ENCODE results near the gene C5orf22. TPM values are rescaled to one million over a fixed set of nuclear protein-coding genes. Genes with fewer than 3 reads are reported as not detected.

C5orf22 gene
- total RNA-seq, 6 donors from 2014 or later, result 13.3 to 21.9 (median 17.9) TPM

DNA sequence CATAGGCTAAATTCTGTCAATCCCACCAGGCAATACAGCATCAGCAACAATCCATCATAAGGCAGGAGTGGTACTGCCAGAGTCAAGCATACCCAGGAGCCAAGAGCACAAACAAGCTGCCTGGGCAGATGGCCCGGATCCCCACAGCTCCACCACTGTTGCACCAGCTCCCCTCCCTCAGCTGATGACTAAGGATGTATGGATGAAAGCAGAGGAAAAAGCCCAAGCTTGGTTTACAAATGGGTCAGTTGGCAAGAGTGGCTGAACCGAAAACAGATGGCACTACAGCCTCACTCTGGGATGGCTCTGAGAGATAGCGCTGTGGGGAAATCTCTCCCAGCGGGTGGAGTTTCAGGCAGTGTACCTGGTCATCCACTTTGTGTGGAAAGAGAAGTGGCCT, 29.6 kb upstream of the C5orf22 start:
- WGBS, 2 donors, result 91 to 98% methylated on average over 4 of the region's 4 CpGs
- ATAC-seq (ENCODE audit: low FRiP score in 2 of 2), result no peak

GRCh38 chr5:31504529-31504928, 27.6 kb upstream of the C5orf22 start:
- H3K36me3 ChIP-seq, result peaks cover 23 to 93% (median 57%) of the 10 kb centered on the region in 4 donors
- no peaks in the 10 kb centered on the region for H3K4me1 ChIP-seq
- no peaks in the 10 kb centered on the region for H3K27me3 ChIP-seq
- ATAC-seq (ENCODE audit: low FRiP score in 2 of 2), result no peak
- no peak overlapping the region for H3K27ac ChIP-seq
- no peak overlapping the region for H3K4me3 ChIP-seq
- WGBS, 2 donors, result 86 to 93% methylated on average over 10 of the region's 10 CpGs
- TF ChIP-seq POLR2AphosphoS5 (IDR thresholded peaks at IDR 0.05) (no peak), EP300 (IDR thresholded peaks at IDR 0.05) (no peak), POLR2A (IDR thresholded peaks at IDR 0.05) (no peak)
- TF ChIP-seq, protein P1, sequence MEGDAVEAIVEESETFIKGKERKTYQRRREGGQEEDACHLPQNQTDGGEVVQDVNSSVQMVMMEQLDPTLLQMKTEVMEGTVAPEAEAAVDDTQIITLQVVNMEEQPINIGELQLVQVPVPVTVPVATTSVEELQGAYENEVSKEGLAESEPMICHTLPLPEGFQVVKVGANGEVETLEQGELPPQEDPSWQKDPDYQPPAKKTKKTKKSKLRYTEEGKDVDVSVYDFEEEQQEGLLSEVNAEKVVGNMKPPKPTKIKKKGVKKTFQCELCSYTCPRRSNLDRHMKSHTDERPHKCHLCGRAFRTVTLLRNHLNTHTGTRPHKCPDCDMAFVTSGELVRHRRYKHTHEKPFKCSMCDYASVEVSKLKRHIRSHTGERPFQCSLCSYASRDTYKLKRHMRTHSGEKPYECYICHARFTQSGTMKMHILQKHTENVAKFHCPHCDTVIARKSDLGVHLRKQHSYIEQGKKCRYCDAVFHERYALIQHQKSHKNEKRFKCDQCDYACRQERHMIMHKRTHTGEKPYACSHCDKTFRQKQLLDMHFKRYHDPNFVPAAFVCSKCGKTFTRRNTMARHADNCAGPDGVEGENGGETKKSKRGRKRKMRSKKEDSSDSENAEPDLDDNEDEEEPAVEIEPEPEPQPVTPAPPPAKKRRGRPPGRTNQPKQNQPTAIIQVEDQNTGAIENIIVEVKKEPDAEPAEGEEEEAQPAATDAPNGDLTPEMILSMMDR (IDR thresholded peaks at IDR 0.05), result no peak
- DNase-seq, result no peak
- no peaks in the 10 kb centered on the region for H3K9me3 ChIP-seq

More for the DNA sequence above, 29.6 kb upstream of the C5orf22 start:
- H3K36me3 ChIP-seq, result peaks cover 15 to 94% (median 58%) of the 10 kb centered on the region in 4 donors
- TF ChIP-seq POLR2AphosphoS5 (IDR thresholded peaks at IDR 0.05) (no peak), POLR2A (IDR thresholded peaks at IDR 0.05) (no peak), EP300 (IDR thresholded peaks at IDR 0.05) (no peak)
- TF ChIP-seq, protein P1 (IDR thresholded peaks at IDR 0.05), result no peak
- H3K27ac ChIP-seq, result no peak overlapping the region
- no peaks in the 10 kb centered on the region for H3K9me3 ChIP-seq
- no peaks in the 10 kb centered on the region for H3K4me1 ChIP-seq
- no peaks in the 10 kb centered on the region for H3K27me3 ChIP-seq
- DNase-seq, result no peak
- H3K4me3 ChIP-seq, result no peak overlapping the region

GRCh38 chr5:31511305-31511704, 20.8 kb upstream of the C5orf22 start:
- no peak for ATAC-seq (ENCODE audit: low FRiP score in 2 of 2)
- Histone ChIP-seq H3K27me3 (no peaks in the 10 kb centered on the region), H3K27ac (no peak overlapping the region), H3K4me3 (no peak overlapping the region), H3K36me3 (peaks cover 35 to 89% (median 68%) of the 10 kb centered on the region in 4 donors), H3K4me1 (no peaks in the 10 kb centered on the region), H3K9me3 (no peaks in the 10 kb centered on the region)
- no peak for DNase-seq
- WGBS, 2 donors, result 97 to 98% methylated on average over 4 of the region's 4 CpGs
- TF ChIP-seq POLR2A (IDR thresholded peaks at IDR 0.05) (no peak), EP300 (IDR thresholded peaks at IDR 0.05) (no peak), POLR2AphosphoS5 (IDR thresholded peaks at IDR 0.05) (no peak)
- TF ChIP-seq, protein P1 (IDR thresholded peaks at IDR 0.05), result no peak

DNA sequence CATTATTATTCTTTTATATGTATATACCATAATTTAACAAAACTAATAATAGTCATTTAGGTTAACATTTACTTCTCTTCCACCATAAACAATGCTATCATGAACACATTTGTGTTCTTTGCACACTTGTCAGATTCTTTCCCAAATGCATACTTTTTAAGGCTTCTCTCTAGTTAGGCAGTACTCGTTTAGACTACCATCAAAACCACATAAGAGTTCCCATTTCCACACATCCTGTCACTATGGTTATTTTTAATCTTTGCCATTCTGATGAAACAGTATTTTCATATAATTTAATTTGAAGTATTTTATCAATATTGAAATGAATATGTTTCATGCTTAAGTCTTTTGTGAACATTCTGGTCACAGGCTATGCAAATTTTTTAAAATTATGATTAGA, 15.3 kb upstream of the C5orf22 start:
- DNase-seq (no peak), ATAC-seq (ENCODE audit: low FRiP score in 2 of 2) (no peak)
- no peaks in the 10 kb centered on the region for H3K27me3 ChIP-seq
- H3K4me1 ChIP-seq, result no peaks in the 10 kb centered on the region
- H3K9me3 ChIP-seq, result no peaks in the 10 kb centered on the region
- H3K4me3 ChIP-seq, result no peak overlapping the region
- H3K27ac ChIP-seq, result no peak overlapping the region
- TF ChIP-seq EP300 (IDR thresholded peaks at IDR 0.05) (no peak), POLR2AphosphoS5 (IDR thresholded peaks at IDR 0.05) (no peak), POLR2A (IDR thresholded peaks at IDR 0.05) (no peak)
- TF ChIP-seq, protein P1 (IDR thresholded peaks at IDR 0.05), result no peak
- peaks cover 17 to 82% (median 44%) of the 10 kb centered on the region in 4 donors for H3K36me3 ChIP-seq
- 48 to 49% methylated on average over 1 of the region's 1 CpG for WGBS, 2 donors

DNA sequence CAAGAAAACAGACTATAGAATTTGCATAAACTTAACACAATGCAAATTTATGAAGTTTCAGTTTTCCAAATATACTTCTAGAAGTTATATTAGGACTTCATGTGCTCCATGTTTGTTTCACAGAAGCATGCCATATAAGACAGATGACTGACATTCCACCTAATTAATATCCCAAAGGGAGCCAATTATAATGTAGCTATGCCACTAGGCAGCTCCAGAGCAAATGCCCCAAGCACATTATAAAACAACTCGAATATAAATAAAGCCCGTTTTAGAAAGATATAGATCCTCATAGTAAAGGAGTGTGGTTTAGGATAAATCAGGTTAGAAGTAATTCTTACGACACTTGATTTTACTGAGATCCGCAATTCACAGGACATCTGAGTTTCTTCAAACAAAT, 9.1 kb upstream of the C5orf22 start:
- no peaks in the 10 kb centered on the region for H3K27me3 ChIP-seq
- TF ChIP-seq POLR2AphosphoS5 (IDR thresholded peaks at IDR 0.05), result no peak
- no peak for TF ChIP-seq EP300 (IDR thresholded peaks at IDR 0.05)
- TF ChIP-seq, protein P1 (IDR thresholded peaks at IDR 0.05), result no peak
- TF ChIP-seq POLR2A (IDR thresholded peaks at IDR 0.05), result no peak
- ATAC-seq (ENCODE audit: low FRiP score in 2 of 2) (no peak), DNase-seq (no peak)
- no peak overlapping the region for H3K4me3 ChIP-seq
- no peak overlapping the region for H3K27ac ChIP-seq
- H3K36me3 ChIP-seq, result peaks cover 16 to 93% (median 45%) of the 10 kb centered on the region in 4 donors
- H3K9me3 ChIP-seq, result no peaks in the 10 kb centered on the region
- WGBS, 2 donors, result 95% methylated on average over 4 of the region's 4 CpGs
- H3K4me1 ChIP-seq, result no peaks in the 10 kb centered on the region

Measured in upper lobe of left lung (tissue), 6 donors.